Fibroblast of villous mesenchyme (primary cell): ENCODE data around the gene NEMP1. TPM values are rescaled to one million over a fixed set of nuclear protein-coding genes. Genes with fewer than 3 reads are reported as not detected.

ENCODE experiments used
- DNase-seq: peaks from one replicate; pipeline ENCODE4 v3.0.0-alpha.2; 2010; ENCODE audit warnings: low read depth
- H3K4me3 ChIP-seq: 2 replicates; pipeline ENCODE4 v1.5.1; 2011; ENCODE audit warnings: low read depth, mild to moderate bottlenecking, low read length
- CTCF ChIP-seq: IDR thresholded peaks from 2 replicates; pipeline ENCODE4 v1.5.1; 2012; ENCODE audit warnings: low read depth, mild to moderate bottlenecking, low read length; ENCODE audit not compliant: insufficient read depth
- total RNA-seq: library from RNA; depleted of rRNA; stranded (reverse); fragments of >200 nt; gene quantifications from 2 replicates; pipeline ENCODE4 v1.2.3, GENCODE V29; 2012

The NEMP1 gene
- total RNA-seq, 1 donor: 19.0 TPM

- no peak for TF ChIP-seq CTCF
- H3K4me3 ChIP-seq: no peak overlapping the region
- no peak for DNase-seq
These were observed 67.9 kb downstream of the NEMP1 start for GRCh38 chr12:57010627-57011247.

GRCh38 chr12:57009949-57010626, 68.5 kb downstream of the NEMP1 start:
- H3K4me3 ChIP-seq: no peak overlapping the region
- DNase-seq: no peak
- TF ChIP-seq CTCF: no peak

GRCh38 chr12:57008178-57008577, 70.4 kb downstream of the NEMP1 start:
- TF ChIP-seq CTCF: peak; percentile 74
- DNase-seq: peak; percentile 81
- no peak overlapping the region for H3K4me3 ChIP-seq

GRCh38 chr12:57006809-57007475, 71.6 kb downstream of the NEMP1 start:
- TF ChIP-seq CTCF: peak; percentile 5
- H3K4me3 ChIP-seq: peak overlapping the region; percentile 35
- DNase-seq: no peak

GRCh38 chr12:57005980-57006808, 72.4 kb downstream of the NEMP1 start, which contains the start of gene ZBTB39:
Gene ZBTB39, minus strand, starts transcription at chr12:57006546. Its CDS starts 1,629 bp downstream, at chr12:57004917.
- peak; percentile 53 for DNase-seq
- TF ChIP-seq CTCF: peak; percentile 43

More at GRCh38 chr12:57005980-57006808, 72.4 kb downstream of the NEMP1 start, which contains the start of gene ZBTB39:
- H3K4me3 ChIP-seq: peak within 1 kb of the TSS; percentile 78

Other genes starting within 250 kb of the NEMP1 start
- gene SDR9C7, start 144.4 kb downstream of the NEMP1 start, total RNA-seq: not detected in 2 replicates
- gene RDH16, start 121.2 kb downstream of the NEMP1 start, total RNA-seq: under 0.01 TPM in 2 replicates
- gene ZBTB39, start 72.2 kb downstream of the NEMP1 start, total RNA-seq: 4.8 and 6.9 TPM in 2 replicates
- gene TAC3, start 62.3 kb downstream of the NEMP1 start, total RNA-seq: 0.43 TPM in 1 of 2 replicates, not detected in the other
- under 0.01 TPM in 1 of 2 replicates, not detected in the other for gene MYO1A, start 28.7 kb downstream of the NEMP1 start, total RNA-seq
- 38.0 and 39.6 TPM in 2 replicates for gene NAB2, start 10.3 kb upstream of the NEMP1 start, total RNA-seq
- 81.5 and 81.6 TPM in 2 replicates for gene STAT6, start 32.6 kb upstream of the NEMP1 start, total RNA-seq
- gene LRP1, start 49.7 kb upstream of the NEMP1 start, total RNA-seq: 228 and 277 TPM in 2 replicates
- gene LRP1-AS, start 68.8 kb upstream of the NEMP1 start, total RNA-seq: not detected in 2 replicates
- 1.3 and 1.6 TPM in 2 replicates for gene NXPH4, start 138.0 kb upstream of the NEMP1 start, total RNA-seq
- 199 and 316 TPM in 2 replicates for gene SHMT2, start 150.9 kb upstream of the NEMP1 start, total RNA-seq
- 0.32 and 1.3 TPM in 2 replicates for gene STAC3, start 172.4 kb upstream of the NEMP1 start, total RNA-seq